ENCODE data around the gene VRK3. TPM values are rescaled to one million over a fixed set of nuclear protein-coding genes. Genes with fewer than 3 reads are reported as not detected.
A peak's percentile ranks its signal among the peaks of the same experiment; 100 is the strongest.

Gene VRK3
- total RNA-seq, 1 experiment from 2014 or later: 18.2 TPM

- no peak for DNase-seq (ENCODE audit: low read depth)
These were observed 5.8 kb upstream of the VRK3 start for GRCh38 chr19:50030937-50031336.

DNA sequence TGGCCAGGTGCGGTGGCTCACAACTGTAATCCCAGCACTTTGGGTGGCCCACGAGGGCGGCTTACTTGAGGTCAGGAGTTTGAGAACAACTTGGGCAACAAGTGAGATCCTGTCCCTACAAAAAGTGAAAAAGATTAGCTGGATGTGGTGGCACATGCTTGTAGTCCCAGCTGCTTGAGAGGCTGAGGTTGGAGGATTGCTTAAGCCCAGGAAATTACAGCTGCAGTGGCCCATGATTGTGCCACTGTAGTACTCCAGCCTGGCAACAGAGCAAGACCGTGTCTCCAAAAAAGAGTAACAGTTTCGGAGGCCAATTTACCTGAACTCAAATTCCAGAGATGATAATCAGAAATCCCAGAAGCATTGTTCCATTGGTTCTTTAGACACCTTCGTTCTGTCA, 5.1 kb upstream of the VRK3 start:
- DNase-seq (ENCODE audit: low read depth): no peak

- DNase-seq (ENCODE audit: low read depth): no peak
These were observed 1.4 kb upstream of the VRK3 start for GRCh38 chr19:50026550-50026906.

- DNase-seq (ENCODE audit: low read depth): peak; percentile 96
These were observed 800 bp upstream of the VRK3 start, which contains the start of gene ZNF473 for GRCh38 chr19:50025794-50026549. ZNF473 (plus strand) TSS chr19:50026005; CDS start chr19:50031083, 5,078 bp downstream.

DNA sequence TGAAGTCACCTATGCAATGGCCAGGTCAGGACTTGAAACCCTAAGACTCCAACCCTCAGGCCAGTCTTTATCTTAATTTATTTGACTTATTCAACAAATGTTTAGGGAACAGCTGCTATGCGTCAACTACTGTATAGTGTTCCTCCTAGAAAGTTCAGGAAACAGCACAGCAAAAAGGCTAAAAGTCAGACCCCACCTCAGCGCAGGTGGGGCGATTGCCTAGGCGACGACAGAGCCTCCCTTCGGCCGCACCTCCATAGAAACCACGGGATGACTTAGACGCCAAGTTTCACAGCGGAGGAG, 502 bp downstream of the VRK3 start:
- DNase-seq (ENCODE audit: low read depth): no peak

DNA sequence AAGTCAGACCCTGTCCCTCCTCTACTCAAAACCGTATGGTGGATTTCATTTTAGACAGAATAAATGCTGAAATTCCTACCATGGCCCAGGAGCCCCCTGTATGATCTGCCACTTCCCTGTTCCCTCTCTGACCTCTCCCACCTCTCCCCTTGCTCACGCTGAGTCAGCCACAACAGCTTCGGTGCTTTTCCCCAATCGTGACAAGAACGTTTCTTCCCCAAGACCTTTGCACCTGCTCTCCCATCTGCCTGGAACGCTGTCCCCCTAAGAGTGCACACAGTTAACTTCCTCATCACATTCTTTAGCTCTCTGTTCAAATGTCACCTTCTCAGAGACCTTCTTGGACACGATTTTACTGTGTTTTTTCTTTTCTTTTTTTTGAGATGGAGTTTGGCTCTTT, 2.3 kb downstream of the VRK3 start:
- DNase-seq (ENCODE audit: low read depth): no peak

- DNase-seq (ENCODE audit: low read depth): no peak
These were observed 4.7 kb downstream of the VRK3 start for GRCh38 chr19:50020481-50020880.

- DNase-seq (ENCODE audit: low read depth): no peak
These were observed 8.9 kb downstream of the VRK3 start for GRCh38 chr19:50016225-50016807.

- peak; percentile 28 for DNase-seq (ENCODE audit: low read depth)
These were observed 16.6 kb downstream of the VRK3 start for GRCh38 chr19:50008532-50008931.

DNA sequence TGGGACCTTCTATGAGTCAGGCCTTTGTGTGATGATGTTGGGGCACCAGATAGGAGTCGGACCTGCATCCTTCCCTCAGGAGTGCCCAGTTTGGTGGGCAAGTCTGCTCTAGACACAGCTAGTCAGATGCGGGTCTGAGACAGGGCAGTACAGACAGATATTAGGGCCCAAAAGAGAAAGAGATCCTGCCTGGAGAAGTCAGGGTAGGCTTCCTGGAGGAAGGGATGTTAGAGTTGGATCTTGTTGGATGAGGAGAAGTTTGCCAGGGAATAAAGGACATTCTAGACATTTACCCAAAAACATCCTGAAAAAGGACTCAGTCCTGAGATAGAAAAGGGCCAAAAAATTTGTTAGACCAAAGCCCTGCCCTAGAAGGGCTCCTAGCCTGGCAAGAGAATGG, 17.2 kb downstream of the VRK3 start:
- no peak for DNase-seq (ENCODE audit: low read depth)

DNA sequence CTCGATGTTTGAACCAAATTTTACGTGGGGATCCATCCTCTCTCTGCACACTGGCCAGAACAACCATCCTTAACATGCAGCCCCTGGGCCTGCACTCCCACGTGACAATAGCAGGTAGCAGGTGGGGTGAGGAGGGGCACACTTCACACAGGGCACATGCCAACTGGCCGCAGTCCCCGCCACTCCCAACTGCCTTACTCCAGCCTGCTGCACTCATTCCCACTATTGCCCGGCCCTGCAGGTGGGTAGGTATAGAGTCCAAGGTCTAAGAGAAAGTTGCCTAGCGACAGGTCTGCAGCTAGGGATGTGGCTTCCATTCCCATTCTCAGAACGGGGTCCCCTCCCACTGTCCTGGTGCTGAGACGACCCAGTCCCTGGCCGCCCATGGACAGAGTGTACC, 18.0 kb downstream of the VRK3 start:
- no peak for DNase-seq (ENCODE audit: low read depth)

DNA sequence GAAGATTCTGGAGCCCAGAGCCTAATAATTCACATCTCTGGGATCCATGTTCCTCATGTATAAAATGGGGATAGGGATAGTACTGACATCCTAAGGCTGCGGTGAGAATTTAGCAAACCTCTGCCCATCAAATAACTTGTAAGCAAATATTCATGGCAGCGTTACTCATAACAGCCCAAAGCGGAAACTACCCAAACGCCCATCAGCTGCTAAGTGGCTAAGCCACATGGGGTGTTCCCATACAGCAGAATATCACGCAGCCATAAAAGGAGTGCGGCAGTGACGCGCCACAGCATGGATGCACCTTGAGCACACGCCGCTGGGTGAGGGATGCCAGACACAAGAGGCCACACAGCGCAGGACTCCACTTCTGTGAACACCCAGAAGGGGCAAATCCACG, 19.7 kb downstream of the VRK3 start:
- no peak for DNase-seq (ENCODE audit: low read depth)

- peak; percentile 94 for DNase-seq (ENCODE audit: low read depth)
These were observed 21.3 kb downstream of the VRK3 start for GRCh38 chr19:50003810-50004419.

DNA sequence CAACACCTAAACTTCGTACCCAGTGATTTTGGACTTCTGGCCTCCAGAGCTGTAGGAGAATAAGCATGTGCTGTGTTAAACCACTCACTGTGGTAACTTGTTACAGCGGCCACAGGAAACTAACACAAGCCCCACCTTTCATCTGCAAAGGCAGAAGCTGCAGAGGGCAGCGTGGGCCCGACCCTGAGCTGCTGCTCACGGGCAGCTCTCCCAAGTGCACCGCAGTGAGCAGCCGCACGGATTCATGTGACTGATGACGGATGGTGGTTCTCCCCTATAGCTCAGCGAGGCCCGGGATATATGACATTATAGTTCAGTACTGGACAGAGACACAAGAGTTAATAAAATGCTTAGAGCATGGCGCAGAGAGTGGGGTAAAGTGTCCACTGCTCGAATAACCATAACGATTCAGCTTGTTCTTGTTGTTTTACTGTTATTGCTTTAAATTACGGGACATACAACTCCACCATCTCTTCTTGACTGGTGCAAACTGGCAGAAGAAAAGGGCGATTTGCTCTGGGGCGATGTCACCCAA, 21.9 kb downstream of the VRK3 start:
- DNase-seq (ENCODE audit: low read depth): no peak

DNA sequence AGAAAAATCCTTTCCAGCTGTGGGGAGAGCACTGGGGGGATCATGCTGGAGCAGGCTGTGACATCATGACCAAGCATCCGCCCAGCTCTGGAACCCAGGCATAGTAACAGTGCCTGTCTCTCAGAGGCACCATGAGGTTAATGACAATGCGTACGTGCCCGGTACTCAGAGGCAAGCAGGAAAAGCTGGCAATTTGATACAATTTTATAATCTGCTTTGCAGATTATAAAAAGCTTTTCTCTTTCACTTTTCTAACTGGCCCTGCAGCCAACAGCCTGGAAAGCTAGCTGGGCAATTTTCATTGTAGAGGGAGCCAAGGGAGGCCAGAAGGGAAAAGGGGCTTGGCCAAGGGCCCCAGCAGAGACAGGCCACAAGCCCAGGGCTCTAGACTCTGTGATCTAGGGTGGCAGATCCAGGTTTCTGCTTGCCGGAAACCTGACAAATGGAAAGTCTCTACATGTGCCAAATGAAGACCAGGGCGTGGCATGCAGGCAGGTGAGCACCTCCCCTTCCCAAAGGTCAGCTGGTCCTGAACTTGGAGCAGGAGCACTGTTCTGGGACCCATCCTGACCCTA, 22.7 kb downstream of the VRK3 start:
- no peak for DNase-seq (ENCODE audit: low read depth)

GRCh38 chr19:50001775-50002174, 23.4 kb downstream of the VRK3 start:
- DNase-seq (ENCODE audit: low read depth): no peak

DNA sequence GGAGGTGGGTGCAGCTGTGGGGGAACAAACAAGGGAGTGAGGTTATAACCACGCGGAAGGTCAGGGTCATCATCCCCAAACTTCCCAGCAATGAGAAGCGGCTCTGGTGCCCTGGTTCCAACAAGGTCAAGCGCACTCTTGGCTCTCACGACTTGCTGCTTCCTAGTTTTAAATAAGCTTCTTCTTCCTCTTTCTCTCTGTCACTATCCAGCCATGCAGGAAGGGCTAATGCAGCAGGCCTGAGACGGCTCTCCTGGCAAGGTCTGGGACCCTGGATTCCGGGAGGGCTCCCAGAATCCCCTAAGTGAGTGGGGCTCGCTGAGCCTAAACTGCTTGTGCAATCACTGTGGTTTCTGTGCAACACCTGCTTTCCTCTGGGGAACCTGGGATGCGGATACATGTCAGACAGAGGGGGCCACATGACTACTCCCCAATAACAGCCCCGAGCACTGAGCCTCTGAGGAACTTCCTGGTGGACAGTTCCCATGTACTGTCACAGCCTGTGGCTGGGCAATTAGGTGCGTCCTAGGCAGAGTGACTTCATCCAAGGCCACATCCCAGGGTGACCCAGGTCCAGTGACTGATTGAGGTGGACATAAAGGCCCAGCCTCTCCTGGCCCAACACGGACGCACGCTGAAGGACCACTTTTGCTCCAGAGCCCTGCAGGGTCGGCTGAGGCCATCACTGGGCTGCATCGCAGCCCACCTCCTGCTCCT, 24.2 kb downstream of the VRK3 start:
- no peak for DNase-seq (ENCODE audit: low read depth)

DNA sequence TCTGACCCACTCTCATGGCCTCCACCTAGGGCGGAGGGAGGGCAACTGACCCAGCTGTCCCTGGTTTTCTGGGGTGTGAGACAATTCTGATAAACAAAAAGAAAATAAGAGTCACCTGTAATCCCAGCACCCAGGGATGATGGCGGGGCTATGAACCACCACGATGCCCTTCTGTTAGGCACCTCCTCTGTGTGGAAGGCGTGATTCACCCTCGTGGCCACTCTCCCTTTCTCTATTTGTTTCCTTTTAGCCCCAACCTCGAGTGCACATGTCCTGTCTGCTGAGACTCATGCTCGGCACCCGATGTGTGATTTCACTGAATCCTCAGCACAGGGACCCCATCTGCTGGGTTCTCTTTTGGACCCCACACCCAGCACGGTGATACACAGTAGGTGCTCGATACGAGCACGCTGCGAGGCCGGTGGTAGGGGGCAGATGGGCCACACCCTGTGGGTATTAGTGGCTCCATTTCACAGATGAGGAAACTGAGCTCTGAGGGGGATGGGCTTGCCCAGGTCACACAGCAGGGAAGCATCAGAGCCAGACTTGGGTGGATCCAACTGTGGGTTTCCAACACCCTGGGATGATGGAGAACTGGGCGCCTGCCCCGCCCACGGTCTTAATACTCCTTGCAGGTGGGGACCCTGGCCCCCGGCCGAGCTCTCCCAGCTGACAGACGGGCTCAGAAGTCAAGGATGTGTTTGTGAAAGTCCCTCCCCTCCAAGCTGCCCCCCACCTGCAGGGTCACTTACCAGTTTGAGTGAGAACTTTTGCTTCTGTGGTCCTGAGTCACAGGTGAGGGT, 24.9 kb downstream of the VRK3 start:
- DNase-seq (ENCODE audit: low read depth): no peak

DNA sequence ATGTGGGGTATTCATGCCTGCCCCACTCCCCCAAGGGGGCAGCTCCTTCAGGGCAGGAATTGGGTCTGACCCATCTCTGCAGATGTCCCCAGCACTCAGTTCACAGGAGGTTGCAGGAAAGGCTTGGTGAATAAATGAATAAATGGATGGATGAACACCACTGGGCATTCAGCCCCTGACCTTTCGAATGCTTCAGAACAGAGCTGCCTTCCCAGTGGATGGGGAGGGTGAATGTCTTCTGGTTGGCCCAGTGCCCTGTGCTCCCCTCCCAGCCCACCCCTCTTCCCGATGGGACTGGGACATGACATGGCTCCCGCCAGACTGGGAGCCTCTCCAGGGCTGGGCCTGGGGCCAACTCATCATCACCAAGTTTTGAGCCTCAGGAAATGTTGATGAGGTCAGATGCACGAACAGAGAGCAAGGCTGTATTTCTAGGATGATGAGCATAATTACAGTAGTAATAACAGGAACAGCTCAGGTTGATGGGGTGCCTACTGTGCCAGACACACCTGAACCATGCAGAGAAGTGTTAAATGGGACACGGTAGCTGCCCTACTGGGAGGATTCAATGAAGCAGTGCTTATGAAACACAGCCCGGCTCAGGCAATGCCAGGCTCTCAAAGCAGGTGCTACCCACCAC, 25.7 kb downstream of the VRK3 start:
- no peak for DNase-seq (ENCODE audit: low read depth)

- peak; percentile 54 for DNase-seq (ENCODE audit: low read depth)
These were observed 27.5 kb downstream of the VRK3 start for GRCh38 chr19:49997709-49998108.

DNA sequence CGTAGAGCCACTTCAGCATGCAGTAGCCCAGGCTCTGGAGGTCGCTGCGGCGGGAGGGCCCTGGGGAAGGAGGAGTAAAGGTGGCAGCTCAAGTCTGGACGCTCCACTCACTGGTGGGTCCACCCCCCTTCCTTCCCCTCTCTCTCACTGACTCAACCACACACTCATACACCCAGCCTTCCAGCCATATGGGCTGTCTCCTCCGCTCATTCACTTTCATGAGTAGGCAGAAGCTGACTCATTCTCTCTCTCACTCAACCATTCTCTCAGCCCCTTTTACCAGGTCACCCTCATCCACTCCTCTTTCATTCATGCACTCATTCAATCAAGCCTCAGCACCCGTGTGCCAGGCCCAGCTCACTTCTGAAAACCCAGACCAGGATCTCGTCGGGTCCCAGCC, 36.7 kb downstream of the VRK3 start:
- peak; percentile 78 for DNase-seq (ENCODE audit: low read depth)

Measured in Daoy (cell line).